Prostate gland (tissue), 2 donors: ENCODE results near the gene TMEM178B.
"Not testable (repeated sequence)": the region's sequence is repeated elsewhere in the genome, so short reads cannot be mapped to it uniquely, and the experiment has no call there.

Experiments
- POLR2A ChIP-seq: fragments of 450-650 bp; IDR thresholded peaks from one replicate; pipeline ENCODE4 v1.6.1; 2016; ENCODE audit warnings: antibody characterized with exemption, mild to moderate bottlenecking
- POLR2AphosphoS5 ChIP-seq: sonication (generic); formaldehyde crosslinking; IDR thresholded peaks from one replicate; pipeline ENCODE4 v1.6.1; 2017; ENCODE audit warnings: antibody characterized with exemption
- TF ChIP-seq, protein P1 (sequence below), 4 experiments: fragments of 200-600 bp in 2 of 4; fragments of 450-650 bp in 2 of 4; sonication (generic) in 2 of 4; IDR thresholded peaks; 1 replicate in 3 of 4; 2 replicates in 1 of 4; pipeline ENCODE4 v1.5.1; 2016 to 2019; ENCODE audit warnings: antibody characterized with exemption in 4 of 4, mild to moderate bottlenecking in 2 of 4, moderate library complexity in 2 of 4

DNA sequence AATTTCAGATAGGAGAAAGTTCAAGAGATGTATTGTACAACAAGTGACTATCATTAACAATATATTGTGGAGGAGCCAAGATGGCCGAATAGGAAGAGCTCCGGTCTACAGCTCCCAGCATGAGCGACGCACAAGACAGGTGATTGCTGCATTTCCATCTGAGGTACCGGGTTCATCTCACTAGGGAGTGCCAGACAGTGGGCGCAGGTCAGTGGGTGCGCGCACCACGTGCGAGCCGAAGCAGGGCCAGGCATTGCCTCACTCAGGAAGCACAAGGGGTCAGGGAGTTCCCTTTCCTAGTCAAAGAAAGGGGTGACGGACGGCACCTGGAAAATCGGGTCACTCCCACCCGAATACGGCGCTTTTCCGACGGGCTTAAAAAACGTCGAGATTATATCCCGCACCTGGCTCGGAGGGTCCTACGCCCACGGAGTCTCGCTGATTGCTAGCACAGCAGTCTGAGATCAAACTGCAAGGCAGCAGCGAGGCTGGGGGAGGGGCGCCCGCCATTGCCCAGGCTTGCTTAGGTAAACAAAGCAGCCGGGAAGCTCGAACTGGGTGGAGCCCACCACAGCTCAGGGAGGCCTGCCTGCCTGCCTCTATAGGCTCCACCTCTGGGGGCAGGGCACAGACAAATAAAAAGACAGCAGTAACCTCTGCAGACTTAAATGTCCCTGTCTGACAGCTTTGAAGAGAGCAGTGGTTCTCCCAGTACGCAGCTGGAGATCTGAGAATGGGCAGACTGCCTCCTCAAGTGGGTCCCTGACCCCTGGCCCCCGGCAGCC, 41.1 kb upstream of the TMEM178B start:
- TF ChIP-seq, protein P1, sequence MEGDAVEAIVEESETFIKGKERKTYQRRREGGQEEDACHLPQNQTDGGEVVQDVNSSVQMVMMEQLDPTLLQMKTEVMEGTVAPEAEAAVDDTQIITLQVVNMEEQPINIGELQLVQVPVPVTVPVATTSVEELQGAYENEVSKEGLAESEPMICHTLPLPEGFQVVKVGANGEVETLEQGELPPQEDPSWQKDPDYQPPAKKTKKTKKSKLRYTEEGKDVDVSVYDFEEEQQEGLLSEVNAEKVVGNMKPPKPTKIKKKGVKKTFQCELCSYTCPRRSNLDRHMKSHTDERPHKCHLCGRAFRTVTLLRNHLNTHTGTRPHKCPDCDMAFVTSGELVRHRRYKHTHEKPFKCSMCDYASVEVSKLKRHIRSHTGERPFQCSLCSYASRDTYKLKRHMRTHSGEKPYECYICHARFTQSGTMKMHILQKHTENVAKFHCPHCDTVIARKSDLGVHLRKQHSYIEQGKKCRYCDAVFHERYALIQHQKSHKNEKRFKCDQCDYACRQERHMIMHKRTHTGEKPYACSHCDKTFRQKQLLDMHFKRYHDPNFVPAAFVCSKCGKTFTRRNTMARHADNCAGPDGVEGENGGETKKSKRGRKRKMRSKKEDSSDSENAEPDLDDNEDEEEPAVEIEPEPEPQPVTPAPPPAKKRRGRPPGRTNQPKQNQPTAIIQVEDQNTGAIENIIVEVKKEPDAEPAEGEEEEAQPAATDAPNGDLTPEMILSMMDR (IDR thresholded peaks at IDR 0.05), result peak in 1 of 4 experiments; percentile 5
- TF ChIP-seq POLR2AphosphoS5, POLR2A: not testable (repeated sequence)
